HepG2 (cell line): Measurements from ENCODE around the gene LRSAM1. TPM values are rescaled to one million over a fixed set of nuclear protein-coding genes. Genes with fewer than 3 reads are reported as not detected.

ENCODE experiments used
- ATAC-seq: fragments of 200-7000 bp; cut with Tn5 transposase; 3 replicates; pipeline ENCODE4 v1.9.1; 2020; ENCODE audit warnings: mild to moderate bottlenecking, moderate library complexity
- BruUV-seq: library from RNA; stranded (reverse); fragments of 400-500 nt; replicated peaks from 2 replicates; lab custom pipeline; 2021; lab: Mats Ljungman, UMichigan
- CTCF ChIA-PET: fragments of 300-600 bp; formaldehyde crosslinking; extraction: SDS; loops from one replicate; lab custom pipeline; 2021; ENCODE audit warnings: low total read pairs, inconsistent platforms, low intra/inter-chr PET ratio; lab: Yijun Ruan, JAX
- POLR2A ChIA-PET: fragments of 350-600 bp; sonication (Branson Sonifier 250); formaldehyde crosslinking; loops from one replicate; lab custom pipeline; 2020; ENCODE audit warnings: antibody characterized with exemption, inconsistent platforms; lab: Yijun Ruan, JAX
- DNase-seq: peaks from one replicate; pipeline ENCODE4 v3.0.0-alpha.2; 2015; ENCODE audit warnings: low spot score
- FAIRE-seq: peaks from 3 replicates; lab custom pipeline; 2011; peaks lifted over from hg19 to GRCh38; lab: Jason Lieb, UNC
- H2AFZ ChIP-seq: one replicate; pipeline ENCODE4 v1.6.1; 2011; ENCODE audit warnings: low read length, inconsistent platforms
- H3K27ac ChIP-seq: fragments of 300-600 bp; 3 replicates; pipeline ENCODE4 v1.8.0; 2011; ENCODE audit warnings: mixed run types, mild to moderate bottlenecking, mixed read lengths, low read length, inconsistent platforms; ENCODE audit not compliant: insufficient read depth; ENCODE audit errors: extremely low read length
- H3K27me3 ChIP-seq, 2 experiments: fragments of 200-600 bp in 1 of 2; 2 replicates in 1 of 2; 3 replicates in 1 of 2; pipeline versions ENCODE4 v1.6.0 to v1.8.0; 2011; ENCODE audit warnings: low read length in 2 of 2, mild to moderate bottlenecking in 2 of 2, moderate library complexity in 2 of 2, inconsistent platforms in 1 of 2; ENCODE audit not compliant: insufficient read depth in 2 of 2, control insufficient read depth in 1 of 2
- H3K36me3 ChIP-seq, 2 experiments: fragments of 200-600 bp in 1 of 2; replicated peaks in 1 of 2; 2 replicates in 1 of 2; 3 replicates in 1 of 2; pipeline versions ENCODE4 v1.5.1 to v1.8.0; 2011; ENCODE audit warnings: low read length in 2 of 2, inconsistent platforms in 1 of 2; ENCODE audit not compliant: insufficient read depth in 2 of 2, control insufficient read depth in 1 of 2
- H3K4me1 ChIP-seq: 2 replicates; pipeline ENCODE4 v1.5.1; 2012; ENCODE audit warnings: low read length, inconsistent platforms; ENCODE audit not compliant: insufficient read depth
- H3K4me2 ChIP-seq: 2 replicates; pipeline ENCODE4 v1.6.0; 2011; ENCODE audit warnings: low read depth, low read length, inconsistent platforms
- H3K4me3 ChIP-seq, 3 experiments: fragments of 200-600 bp in 1 of 3; sonication (generic), shearing (Covaris generic) in 1 of 3; replicated peaks in 1 of 3; 2 replicates each; pipeline ENCODE4 v1.5.1; 2011 to 2016; ENCODE audit warnings: low read length in 3 of 3, inconsistent platforms in 2 of 3, low read depth in 2 of 3, mild to moderate bottlenecking in 2 of 3, control low read depth in 1 of 3, mixed read lengths in 1 of 3; ENCODE audit not compliant: insufficient read depth in 1 of 3
- H3K79me2 ChIP-seq: one replicate; pipeline ENCODE4 v1.6.1; 2011; ENCODE audit warnings: low read length, inconsistent platforms; ENCODE audit not compliant: insufficient read depth
- H3K9ac ChIP-seq: 2 replicates; pipeline ENCODE4 v1.6.0; 2011; ENCODE audit warnings: mild to moderate bottlenecking, low read depth, low read length, inconsistent platforms; ENCODE audit not compliant: insufficient read depth
- H3K9me3 ChIP-seq: 2 replicates; pipeline ENCODE4 v1.5.1; 2012; ENCODE audit warnings: mild to moderate bottlenecking, low read length
- H4K20me1 ChIP-seq: 2 replicates; pipeline ENCODE4 v1.6.0; 2011; ENCODE audit warnings: inconsistent platforms, mild to moderate bottlenecking, low read length, moderate library complexity; ENCODE audit not compliant: insufficient read depth
- AGO2 ChIP-seq: fragments of 200-400 bp; formaldehyde crosslinking; optimal IDR thresholded peaks from 2 replicates; pipeline ENCODE3; 2017; ENCODE audit warnings: mild to moderate bottlenecking, low read depth, low read length, moderate library complexity
- PCBP2 ChIP-seq: fragments of 200-400 bp; formaldehyde crosslinking; optimal IDR thresholded peaks from 2 replicates; pipeline ENCODE3; 2018; ENCODE audit warnings: low read length, low read depth; ENCODE audit not compliant: poor library complexity, severe bottlenecking
- STAG1 ChIP-seq: sonication (generic); formaldehyde crosslinking; IDR thresholded peaks from 2 replicates; pipeline ENCODE4 v1.4.0; 2020; ENCODE audit warnings: missing genetic modification reagents
- ZNF687 ChIP-seq: sonication (generic); formaldehyde crosslinking; IDR thresholded peaks from 2 replicates; pipeline ENCODE4 v1.5.1; 2020; ENCODE audit warnings: mild to moderate bottlenecking, missing genetic modification reagents, moderate library complexity
- WGBS: methylation state at CpG from one replicate; pipeline ENCODE4 v1.1.6; 2017; ENCODE audit warnings: low lambda C conversion rate; 5-methylcytosine and 5-hydroxymethylcytosine counted together
- in situ Hi-C: cut with HindIII; loops from 2 replicates; pipeline ENCODE4 v1.10.0; 2017; ENCODE audit warnings: low pct_unique_long_range_greater_than_20kb; ENCODE audit not compliant: extremely low pct_ligation_motif_present
- intact Hi-C: fragments of 100-400 bp; cut with micrococcal nuclease; formaldehyde crosslinking; loops from one replicate; pipeline ENCODE4 v1.10.0; 2022; ENCODE audit not compliant: unreplicated experiment
- polyA plus RNA-seq, 8 experiments: library from polyadenylated mRNA; depleted of rRNA in 3 of 8; stranded (reverse) in 7 of 8; unstranded in 1 of 8; fragments of >200 nt; fragmentation: Illumina TruSeq in 4 of 8; extraction: Trizol in 4 of 8; gene quantifications; 2 replicates each; pipeline versions ENCODE4 v1.2.1 to v1.2.3, GENCODE V29; 2011 to 2016; ENCODE audit warnings: low read depth in 4 of 8, missing spikeins in 1 of 8, mixed read lengths in 1 of 8; ENCODE audit not compliant: insufficient read depth in 1 of 8
- total RNA-seq, 5 experiments: library from RNA; depleted of rRNA; stranded (reverse); fragments of >200 nt; fragmentation: Illumina TruSeq; extraction: Trizol; gene quantifications; 2 replicates each; pipeline ENCODE4 v1.2.3, GENCODE V29; 2016; ENCODE audit warnings: low read depth in 1 of 5
- TF ChIP-seq, protein P1 (sequence below): sonication (generic); formaldehyde crosslinking; IDR thresholded peaks from 2 replicates; pipeline ENCODE4 v1.8.0; 2022; ENCODE audit warnings: mild to moderate bottlenecking, missing genetic modification reagents
- TF ChIP-seq, protein P2 (sequence below): sonication (generic); formaldehyde crosslinking; IDR thresholded peaks from 2 replicates; pipeline ENCODE4 v1.5.0; 2020; ENCODE audit warnings: missing genetic modification reagents

The LRSAM1 gene
- total and polyA plus RNA-seq, 2 of the 13 experiments (the other 11 are each of a cell fraction or from before 2014, with no cell fraction given): 8.7 to 10.2 TPM

DNA sequence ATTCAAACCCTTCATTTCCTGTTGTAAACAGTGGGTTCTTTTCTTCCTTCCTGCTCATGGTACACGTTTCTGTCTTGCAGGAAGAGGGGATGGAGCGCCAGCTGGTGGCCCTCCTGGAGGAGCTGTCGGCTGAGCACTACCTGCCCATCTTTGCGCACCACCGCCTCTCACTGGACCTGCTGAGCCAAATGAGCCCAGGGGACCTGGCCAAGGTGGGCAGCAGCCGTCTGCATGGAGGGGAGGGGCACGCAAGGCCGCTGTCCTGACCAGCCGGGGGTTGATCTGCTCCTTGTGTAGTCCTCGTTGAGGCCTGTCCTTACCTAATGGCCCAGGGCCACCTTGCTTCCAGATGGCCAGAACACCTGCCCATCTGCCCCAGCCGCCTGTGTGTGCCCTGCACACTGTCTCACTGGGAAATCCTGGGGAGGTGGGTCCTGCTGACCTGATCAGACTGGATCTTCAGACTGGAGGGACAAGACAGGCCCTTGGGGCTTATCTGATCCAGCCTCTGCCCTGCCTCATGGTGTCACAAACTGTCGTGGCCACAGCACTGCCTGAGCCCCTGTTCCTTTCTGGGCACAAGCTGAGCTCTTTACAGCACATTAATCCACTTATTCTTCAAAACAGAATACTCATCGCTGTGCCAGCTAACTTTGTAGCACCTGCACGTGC, 44.7 kb downstream of the LRSAM1 start:
- in situ Hi-C loops (no loop called here), intact Hi-C loops (no loop called here)
- H3K4me3 ChIP-seq: no peak overlapping the region
- H4K20me1 ChIP-seq: no peaks in the 10 kb centered on the region
- FAIRE-seq (no peak), ATAC-seq (no peak), DNase-seq (no peak)
- 97% methylated on average over 11 of the region's 14 CpGs for WGBS
- no TSS peak for BruUV-seq
- no peaks in the 10 kb centered on the region for H3K4me1 ChIP-seq
- no peak overlapping the region for H3K27ac ChIP-seq
- H3K4me2 ChIP-seq: no peak overlapping the region
- POLR2A ChIA-PET: no interaction called here
- CTCF ChIA-PET: no interaction called here
- peaks cover 7 to 29% of the 10 kb centered on the region in 2 experiments for H3K36me3 ChIP-seq
- H3K9me3 ChIP-seq: no peaks in the 10 kb centered on the region
- no peaks in the 10 kb centered on the region for H3K27me3 ChIP-seq
- no peak overlapping the region for H3K9ac ChIP-seq
- no peaks in the 10 kb centered on the region for H3K79me2 ChIP-seq
- 0 out of 2 replicates have a peak, but pooled peaks have one; percentile 4 for TF ChIP-seq STAG1
- TF ChIP-seq, protein P1, sequence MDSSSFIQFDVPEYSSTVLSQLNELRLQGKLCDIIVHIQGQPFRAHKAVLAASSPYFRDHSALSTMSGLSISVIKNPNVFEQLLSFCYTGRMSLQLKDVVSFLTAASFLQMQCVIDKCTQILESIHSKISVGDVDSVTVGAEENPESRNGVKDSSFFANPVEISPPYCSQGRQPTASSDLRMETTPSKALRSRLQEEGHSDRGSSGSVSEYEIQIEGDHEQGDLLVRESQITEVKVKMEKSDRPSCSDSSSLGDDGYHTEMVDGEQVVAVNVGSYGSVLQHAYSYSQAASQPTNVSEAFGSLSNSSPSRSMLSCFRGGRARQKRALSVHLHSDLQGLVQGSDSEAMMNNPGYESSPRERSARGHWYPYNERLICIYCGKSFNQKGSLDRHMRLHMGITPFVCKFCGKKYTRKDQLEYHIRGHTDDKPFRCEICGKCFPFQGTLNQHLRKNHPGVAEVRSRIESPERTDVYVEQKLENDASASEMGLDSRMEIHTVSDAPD (CRISPR knock-in tag): no peak
- no peak overlapping the region for H2AFZ ChIP-seq

- in situ Hi-C loops: no loop called here
- TF ChIP-seq PCBP2 (no peak), AGO2 (peak; percentile 43), ZNF687 (CRISPR knock-in tag) (peak; percentile 23; the same call in 1 of the 2 replicates)
- TF ChIP-seq, protein P2, sequence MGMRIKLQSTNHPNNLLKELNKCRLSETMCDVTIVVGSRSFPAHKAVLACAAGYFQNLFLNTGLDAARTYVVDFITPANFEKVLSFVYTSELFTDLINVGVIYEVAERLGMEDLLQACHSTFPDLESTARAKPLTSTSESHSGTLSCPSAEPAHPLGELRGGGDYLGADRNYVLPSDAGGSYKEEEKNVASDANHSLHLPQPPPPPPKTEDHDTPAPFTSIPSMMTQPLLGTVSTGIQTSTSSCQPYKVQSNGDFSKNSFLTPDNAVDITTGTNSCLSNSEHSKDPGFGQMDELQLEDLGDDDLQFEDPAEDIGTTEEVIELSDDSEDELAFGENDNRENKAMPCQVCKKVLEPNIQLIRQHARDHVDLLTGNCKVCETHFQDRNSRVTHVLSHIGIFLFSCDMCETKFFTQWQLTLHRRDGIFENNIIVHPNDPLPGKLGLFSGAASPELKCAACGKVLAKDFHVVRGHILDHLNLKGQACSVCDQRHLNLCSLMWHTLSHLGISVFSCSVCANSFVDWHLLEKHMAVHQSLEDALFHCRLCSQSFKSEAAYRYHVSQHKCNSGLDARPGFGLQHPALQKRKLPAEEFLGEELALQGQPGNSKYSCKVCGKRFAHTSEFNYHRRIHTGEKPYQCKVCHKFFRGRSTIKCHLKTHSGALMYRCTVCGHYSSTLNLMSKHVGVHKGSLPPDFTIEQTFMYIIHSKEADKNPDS: no peak
Observed at GRCh38 chr9:127496974-127497373, 45.7 kb downstream of the LRSAM1 start.

More at GRCh38 chr9:127496974-127497373, 45.7 kb downstream of the LRSAM1 start:
- peaks cover 7 to 27% of the 10 kb centered on the region in 2 experiments for H3K36me3 ChIP-seq
- H3K9me3 ChIP-seq: no peaks in the 10 kb centered on the region
- 100% methylated on average over 3 of the region's 12 CpGs for WGBS
- H3K27ac ChIP-seq: no peak overlapping the region
- ChIA-PET CTCF (no interaction called here), POLR2A (no interaction called here)
- H3K27me3 ChIP-seq: no peaks in the 10 kb centered on the region
- H3K4me2 ChIP-seq: no peak overlapping the region
- no peaks in the 10 kb centered on the region for H3K79me2 ChIP-seq
- H3K9ac ChIP-seq: no peak overlapping the region
- H3K4me1 ChIP-seq: no peaks in the 10 kb centered on the region
- DNase-seq (no peak), FAIRE-seq (no peak), ATAC-seq (0 out of 3 replicates have a peak, but pooled peaks have one; percentile 9)
- H3K4me3 ChIP-seq: no peak overlapping the region
- no TSS peak for BruUV-seq
- no peak overlapping the region for H2AFZ ChIP-seq
- intact Hi-C loops: no loop called here
- no peaks in the 10 kb centered on the region for H4K20me1 ChIP-seq
